Measurements from ENCODE around the gene CLIC3.

The CLIC3 gene

DNA sequence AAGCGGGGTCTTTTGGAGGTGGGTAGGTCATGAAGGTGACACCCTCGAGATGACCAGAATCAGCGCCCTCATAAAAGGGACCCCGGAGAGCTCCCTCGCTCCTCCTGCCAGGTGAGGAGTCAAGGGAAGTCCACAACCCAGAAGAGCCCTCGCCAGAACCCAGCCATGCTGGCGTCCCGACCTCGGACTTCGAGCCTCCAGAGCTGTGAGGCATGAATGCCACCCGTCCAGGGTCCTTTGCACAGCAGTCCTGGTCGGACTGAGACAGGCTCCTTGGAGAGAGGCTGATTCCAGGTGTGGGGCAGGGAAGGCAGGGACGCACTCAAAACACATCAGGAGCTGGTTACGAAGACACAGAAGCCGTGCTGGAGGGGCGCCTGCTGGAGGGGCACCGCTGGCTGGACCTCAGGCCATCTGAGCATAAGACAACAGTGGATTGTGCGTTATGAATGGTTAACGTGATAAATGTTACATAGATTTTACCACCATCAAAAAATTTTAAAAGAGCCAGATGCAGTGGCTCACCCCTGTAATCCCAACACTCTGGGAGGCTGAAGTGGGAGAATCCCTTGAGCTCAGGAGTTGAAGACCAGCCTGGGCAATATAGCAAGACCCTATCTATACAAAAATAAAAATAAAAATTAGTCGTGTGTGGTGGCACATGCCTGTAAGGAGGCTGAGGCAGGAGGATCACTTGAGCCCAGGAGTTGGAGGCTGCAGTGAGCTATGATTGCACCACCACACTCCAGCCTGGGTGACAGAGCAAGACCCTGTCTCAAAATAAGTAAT is 5.7 kb upstream of the CLIC3 start:
- no peak for ATAC-seq
- TF ChIP-seq ZFP30 (CRISPR knock-in tag; IDR thresholded peaks at IDR 0.05) (no peak), ISL1 (CRISPR knock-in tag; IDR thresholded peaks at IDR 0.05) (no peak), ZNF8 (CRISPR knock-in tag; IDR thresholded peaks at IDR 0.05) (no peak), SNAI2 (CRISPR knock-in tag; IDR thresholded peaks at IDR 0.05) (no peak), OSR1 (CRISPR knock-in tag; IDR thresholded peaks at IDR 0.05) (no peak), ESRRG (CRISPR knock-in tag; IDR thresholded peaks at IDR 0.05) (no peak), CSDC2 (CRISPR knock-in tag; IDR thresholded peaks at IDR 0.05) (no peak), TOX (CRISPR knock-in tag; IDR thresholded peaks at IDR 0.05; ENCODE audit: borderline replicate concordance) (no peak), ZNF70 (CRISPR knock-in tag; IDR thresholded peaks at IDR 0.05) (no peak), GLIS3 (CRISPR knock-in tag; IDR thresholded peaks at IDR 0.05) (no peak), ZC3H10 (CRISPR knock-in tag; IDR thresholded peaks at IDR 0.05) (no peak), TCF4 (CRISPR knock-in tag; IDR thresholded peaks at IDR 0.05; ENCODE audit: borderline replicate concordance) (no peak), ARNTL (CRISPR knock-in tag; IDR thresholded peaks at IDR 0.05; ENCODE audit: borderline replicate concordance, low read depth) (no peak)
- TF ChIP-seq, protein P1, sequence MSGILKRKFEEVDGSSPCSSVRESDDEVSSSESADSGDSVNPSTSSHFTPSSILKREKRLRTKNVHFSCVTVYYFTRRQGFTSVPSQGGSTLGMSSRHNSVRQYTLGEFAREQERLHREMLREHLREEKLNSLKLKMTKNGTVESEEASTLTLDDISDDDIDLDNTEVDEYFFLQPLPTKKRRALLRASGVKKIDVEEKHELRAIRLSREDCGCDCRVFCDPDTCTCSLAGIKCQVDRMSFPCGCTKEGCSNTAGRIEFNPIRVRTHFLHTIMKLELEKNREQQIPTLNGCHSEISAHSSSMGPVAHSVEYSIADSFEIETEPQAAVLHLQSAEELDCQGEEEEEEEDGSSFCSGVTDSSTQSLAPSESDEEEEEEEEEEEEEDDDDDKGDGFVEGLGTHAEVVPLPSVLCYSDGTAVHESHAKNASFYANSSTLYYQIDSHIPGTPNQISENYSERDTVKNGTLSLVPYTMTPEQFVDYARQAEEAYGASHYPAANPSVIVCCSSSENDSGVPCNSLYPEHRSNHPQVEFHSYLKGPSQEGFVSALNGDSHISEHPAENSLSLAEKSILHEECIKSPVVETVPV (CRISPR knock-in tag; IDR thresholded peaks at IDR 0.05), result no peak
- TF ChIP-seq, protein P2, sequence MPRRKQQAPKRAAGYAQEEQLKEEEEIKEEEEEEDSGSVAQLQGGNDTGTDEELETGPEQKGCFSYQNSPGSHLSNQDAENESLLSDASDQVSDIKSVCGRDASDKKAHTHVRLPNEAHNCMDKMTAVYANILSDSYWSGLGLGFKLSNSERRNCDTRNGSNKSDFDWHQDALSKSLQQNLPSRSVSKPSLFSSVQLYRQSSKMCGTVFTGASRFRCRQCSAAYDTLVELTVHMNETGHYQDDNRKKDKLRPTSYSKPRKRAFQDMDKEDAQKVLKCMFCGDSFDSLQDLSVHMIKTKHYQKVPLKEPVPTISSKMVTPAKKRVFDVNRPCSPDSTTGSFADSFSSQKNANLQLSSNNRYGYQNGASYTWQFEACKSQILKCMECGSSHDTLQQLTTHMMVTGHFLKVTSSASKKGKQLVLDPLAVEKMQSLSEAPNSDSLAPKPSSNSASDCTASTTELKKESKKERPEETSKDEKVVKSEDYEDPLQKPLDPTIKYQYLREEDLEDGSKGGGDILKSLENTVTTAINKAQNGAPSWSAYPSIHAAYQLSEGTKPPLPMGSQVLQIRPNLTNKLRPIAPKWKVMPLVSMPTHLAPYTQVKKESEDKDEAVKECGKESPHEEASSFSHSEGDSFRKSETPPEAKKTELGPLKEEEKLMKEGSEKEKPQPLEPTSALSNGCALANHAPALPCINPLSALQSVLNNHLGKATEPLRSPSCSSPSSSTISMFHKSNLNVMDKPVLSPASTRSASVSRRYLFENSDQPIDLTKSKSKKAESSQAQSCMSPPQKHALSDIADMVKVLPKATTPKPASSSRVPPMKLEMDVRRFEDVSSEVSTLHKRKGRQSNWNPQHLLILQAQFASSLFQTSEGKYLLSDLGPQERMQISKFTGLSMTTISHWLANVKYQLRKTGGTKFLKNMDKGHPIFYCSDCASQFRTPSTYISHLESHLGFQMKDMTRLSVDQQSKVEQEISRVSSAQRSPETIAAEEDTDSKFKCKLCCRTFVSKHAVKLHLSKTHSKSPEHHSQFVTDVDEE (CRISPR knock-in tag; IDR thresholded peaks at IDR 0.05), result no peak

DNA sequence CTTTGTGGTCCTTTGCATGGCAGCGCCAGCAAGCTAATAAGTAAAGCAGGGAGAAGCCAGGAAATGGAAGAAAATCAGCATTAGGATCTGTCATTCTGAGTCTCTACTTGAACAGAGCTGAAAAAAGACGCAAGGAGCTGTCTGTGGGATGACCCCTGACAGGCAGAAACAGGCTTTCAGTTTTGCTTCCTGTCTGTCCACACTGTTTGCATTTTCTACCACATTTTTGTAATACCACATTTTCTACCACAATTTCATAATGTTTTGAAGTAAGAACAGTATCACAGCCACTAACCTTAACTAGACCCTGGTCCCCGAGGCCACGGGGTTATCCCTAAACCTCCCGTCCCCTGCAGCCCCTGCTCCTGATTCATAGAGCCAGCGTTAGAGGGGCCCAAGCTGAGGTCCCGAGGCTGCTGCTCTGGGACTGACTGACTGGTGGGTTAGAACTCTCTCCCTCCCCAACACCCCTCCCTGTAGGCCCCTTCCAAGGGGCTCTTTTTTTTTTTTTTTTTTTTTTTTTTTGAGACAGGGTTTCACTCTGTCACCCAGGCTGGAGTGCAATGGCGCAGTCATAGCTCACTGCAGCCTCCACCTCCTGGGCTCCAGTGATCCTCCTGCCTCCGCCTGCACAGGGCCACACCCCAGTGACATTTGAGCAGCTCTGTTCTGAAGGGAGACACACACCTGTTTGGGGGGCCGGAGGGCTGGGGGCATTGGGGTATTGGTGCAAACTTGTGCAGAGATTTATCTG is 4.0 kb upstream of the CLIC3 start:
- peak; percentile 4; the same call in 1 of the 3 replicates for ATAC-seq
- TF ChIP-seq ZNF70 (CRISPR knock-in tag; IDR thresholded peaks at IDR 0.05), result no peak

DNA sequence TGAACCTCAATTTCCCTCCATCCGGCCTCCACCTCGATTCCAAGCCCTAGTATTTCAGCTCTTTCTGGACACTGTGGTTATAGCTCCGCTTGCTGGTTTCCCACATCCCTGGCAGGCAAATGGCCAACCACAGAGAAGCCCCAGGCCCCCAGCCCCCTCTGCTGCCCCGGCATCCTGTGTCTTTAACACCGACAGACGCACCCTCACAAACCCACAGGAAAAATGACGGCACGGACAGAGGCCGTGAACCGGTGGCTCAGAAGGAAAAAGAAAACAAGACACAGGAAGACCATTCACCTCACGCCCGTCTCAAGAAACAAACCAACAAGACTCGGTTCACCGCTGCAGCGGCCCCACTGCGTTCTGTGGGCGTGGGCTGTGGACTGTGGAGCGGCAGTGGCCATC is 1.5 kb upstream of the CLIC3 start:
- no peak for ATAC-seq

More for the DNA sequence above, 1.5 kb upstream of the CLIC3 start:
- TF ChIP-seq RARB (CRISPR knock-in tag; IDR thresholded peaks at IDR 0.05) (no peak), ZFP30 (CRISPR knock-in tag; IDR thresholded peaks at IDR 0.05) (no peak), ZNF8 (CRISPR knock-in tag; IDR thresholded peaks at IDR 0.05) (no peak), BACH2 (CRISPR knock-in tag; IDR thresholded peaks at IDR 0.05; ENCODE audit: borderline replicate concordance) (no peak), ISL1 (CRISPR knock-in tag; IDR thresholded peaks at IDR 0.05) (no peak), TCF4 (CRISPR knock-in tag; IDR thresholded peaks at IDR 0.05; ENCODE audit: borderline replicate concordance) (no peak)
- TF ChIP-seq, protein P3, sequence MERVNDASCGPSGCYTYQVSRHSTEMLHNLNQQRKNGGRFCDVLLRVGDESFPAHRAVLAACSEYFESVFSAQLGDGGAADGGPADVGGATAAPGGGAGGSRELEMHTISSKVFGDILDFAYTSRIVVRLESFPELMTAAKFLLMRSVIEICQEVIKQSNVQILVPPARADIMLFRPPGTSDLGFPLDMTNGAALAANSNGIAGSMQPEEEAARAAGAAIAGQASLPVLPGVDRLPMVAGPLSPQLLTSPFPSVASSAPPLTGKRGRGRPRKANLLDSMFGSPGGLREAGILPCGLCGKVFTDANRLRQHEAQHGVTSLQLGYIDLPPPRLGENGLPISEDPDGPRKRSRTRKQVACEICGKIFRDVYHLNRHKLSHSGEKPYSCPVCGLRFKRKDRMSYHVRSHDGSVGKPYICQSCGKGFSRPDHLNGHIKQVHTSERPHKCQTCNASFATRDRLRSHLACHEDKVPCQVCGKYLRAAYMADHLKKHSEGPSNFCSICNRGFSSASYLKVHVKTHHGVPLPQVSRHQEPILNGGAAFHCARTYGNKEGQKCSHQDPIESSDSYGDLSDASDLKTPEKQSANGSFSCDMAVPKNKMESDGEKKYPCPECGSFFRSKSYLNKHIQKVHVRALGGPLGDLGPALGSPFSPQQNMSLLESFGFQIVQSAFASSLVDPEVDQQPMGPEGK (CRISPR knock-in tag; IDR thresholded peaks at IDR 0.05; ENCODE audit: borderline replicate concordance), result no peak
- TF ChIP-seq, protein P2 (CRISPR knock-in tag; IDR thresholded peaks at IDR 0.05), result no peak
- TF ChIP-seq, protein P4, sequence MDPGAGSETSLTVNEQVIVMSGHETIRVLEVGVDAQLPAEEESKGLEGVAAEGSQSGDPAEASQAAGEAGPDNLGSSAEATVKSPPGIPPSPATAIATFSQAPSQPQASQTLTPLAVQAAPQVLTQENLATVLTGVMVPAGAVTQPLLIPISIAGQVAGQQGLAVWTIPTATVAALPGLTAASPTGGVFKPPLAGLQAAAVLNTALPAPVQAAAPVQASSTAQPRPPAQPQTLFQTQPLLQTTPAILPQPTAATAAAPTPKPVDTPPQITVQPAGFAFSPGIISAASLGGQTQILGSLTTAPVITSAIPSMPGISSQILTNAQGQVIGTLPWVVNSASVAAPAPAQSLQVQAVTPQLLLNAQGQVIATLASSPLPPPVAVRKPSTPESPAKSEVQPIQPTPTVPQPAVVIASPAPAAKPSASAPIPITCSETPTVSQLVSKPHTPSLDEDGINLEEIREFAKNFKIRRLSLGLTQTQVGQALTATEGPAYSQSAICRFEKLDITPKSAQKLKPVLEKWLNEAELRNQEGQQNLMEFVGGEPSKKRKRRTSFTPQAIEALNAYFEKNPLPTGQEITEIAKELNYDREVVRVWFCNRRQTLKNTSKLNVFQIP (CRISPR knock-in tag; IDR thresholded peaks at IDR 0.05; ENCODE audit: borderline replicate concordance, low read depth), result no peak
